Colonic mucosa (tissue), 4 donors: ENCODE data around the gene MTUS2. TPM values are rescaled to one million over a fixed set of nuclear protein-coding genes. Genes with fewer than 3 reads are reported as not detected.
"Not testable (repeated sequence)": the region's sequence is repeated elsewhere in the genome, so short reads cannot be mapped to it uniquely, and the experiment has no call there.

Source experiments
- DNase-seq: peaks from one replicate; pipeline ENCODE4 v3.0.0-alpha.2; 2020
- H3K27ac ChIP-seq: fragments of 200-600 bp; one replicate; pipeline ENCODE4 v1.8.0; 2021
- H3K27me3 ChIP-seq: fragments of 200-600 bp; one replicate; pipeline ENCODE4 v1.8.0; 2021
- H3K36me3 ChIP-seq: fragments of 200-600 bp; one replicate; pipeline ENCODE4 v1.8.0; 2021
- H3K4me1 ChIP-seq: fragments of 200-600 bp; one replicate; pipeline ENCODE4 v1.8.0; 2021; ENCODE audit warnings: mild to moderate bottlenecking
- H3K4me3 ChIP-seq: fragments of 200-600 bp; one replicate; pipeline ENCODE4 v1.8.0; 2021
- H3K9ac ChIP-seq, 2 donors: one replicate each; pipeline ENCODE4 v1.7.0; 2013; ENCODE audit warnings: control low read depth in 2 of 2, low read depth in 2 of 2, low read length in 2 of 2
- H3K9me3 ChIP-seq: fragments of 200-600 bp; one replicate; pipeline ENCODE4 v1.8.0; 2021
- intact Hi-C: fragments of 100-400 bp; cut with DNase I; formaldehyde crosslinking; loops from one replicate; pipeline ENCODE4 v1.14.1; 2022
- total RNA-seq, 2 donors: library from RNA; stranded (reverse); fragmentation: NEBNext Ultra II Directional in 1 of 2; extraction: Animal tissue kit (Norgen Biotek cat#: 25700) in 1 of 2; gene quantifications; one replicate each; pipeline ENCODE4 v1.2.1, GENCODE V29; 2021
- TF ChIP-seq, protein P1 (sequence below): fragments of 200-600 bp; IDR thresholded peaks from one replicate; pipeline ENCODE4 v1.8.0; 2022; ENCODE audit warnings: antibody characterized with exemption, mild to moderate bottlenecking
- donor health status: healthy.
- donor health status: DM: no; HTN: no; CAD: no.
- donor health status: DM: no; HTN: no; CAD: no.

Gene MTUS2
- total RNA-seq, 2 donors from 2014 or later, result 0.11 to 0.40 TPM

DNA sequence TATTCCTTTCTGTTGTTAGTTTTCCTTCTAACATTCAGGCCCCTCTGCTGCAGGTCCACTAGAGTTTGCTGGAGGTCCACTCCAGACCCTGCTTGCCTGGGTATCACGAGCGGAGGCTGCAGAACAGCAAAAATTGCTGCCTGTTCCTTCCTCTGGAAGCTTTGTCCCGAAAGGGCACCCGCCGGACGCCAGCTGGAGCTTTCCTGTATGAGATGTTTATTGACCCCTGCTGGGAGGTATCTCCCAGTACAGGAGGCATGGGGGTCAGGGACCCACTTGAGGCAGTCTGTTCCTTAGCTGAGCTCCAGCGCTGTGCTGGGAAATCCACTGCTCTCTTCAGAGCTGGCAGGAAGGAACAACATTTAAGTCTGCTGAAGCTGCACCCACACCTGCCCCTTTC, 516.2 kb downstream of the MTUS2 start:
- H3K4me3 ChIP-seq, result no peak overlapping the region
- no peaks in the 10 kb centered on the region for H3K9me3 ChIP-seq
- TF ChIP-seq, protein P1, sequence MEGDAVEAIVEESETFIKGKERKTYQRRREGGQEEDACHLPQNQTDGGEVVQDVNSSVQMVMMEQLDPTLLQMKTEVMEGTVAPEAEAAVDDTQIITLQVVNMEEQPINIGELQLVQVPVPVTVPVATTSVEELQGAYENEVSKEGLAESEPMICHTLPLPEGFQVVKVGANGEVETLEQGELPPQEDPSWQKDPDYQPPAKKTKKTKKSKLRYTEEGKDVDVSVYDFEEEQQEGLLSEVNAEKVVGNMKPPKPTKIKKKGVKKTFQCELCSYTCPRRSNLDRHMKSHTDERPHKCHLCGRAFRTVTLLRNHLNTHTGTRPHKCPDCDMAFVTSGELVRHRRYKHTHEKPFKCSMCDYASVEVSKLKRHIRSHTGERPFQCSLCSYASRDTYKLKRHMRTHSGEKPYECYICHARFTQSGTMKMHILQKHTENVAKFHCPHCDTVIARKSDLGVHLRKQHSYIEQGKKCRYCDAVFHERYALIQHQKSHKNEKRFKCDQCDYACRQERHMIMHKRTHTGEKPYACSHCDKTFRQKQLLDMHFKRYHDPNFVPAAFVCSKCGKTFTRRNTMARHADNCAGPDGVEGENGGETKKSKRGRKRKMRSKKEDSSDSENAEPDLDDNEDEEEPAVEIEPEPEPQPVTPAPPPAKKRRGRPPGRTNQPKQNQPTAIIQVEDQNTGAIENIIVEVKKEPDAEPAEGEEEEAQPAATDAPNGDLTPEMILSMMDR, result no peak
- no peaks in the 10 kb centered on the region for H3K27me3 ChIP-seq
- intact Hi-C loops, result no loop called here
- no peaks in the 10 kb centered on the region for H3K36me3 ChIP-seq
- H3K9ac ChIP-seq, result no peak overlapping the region
- no peaks in the 10 kb centered on the region for H3K4me1 ChIP-seq
- H3K27ac ChIP-seq, result no peak overlapping the region
- DNase-seq, result no peak

- Histone ChIP-seq H3K9me3 (no peaks in the 10 kb centered on the region), H3K27me3 (no peaks in the 10 kb centered on the region), H3K9ac (no peak overlapping the region), H3K36me3 (no peaks in the 10 kb centered on the region), H3K4me1 (no peaks in the 10 kb centered on the region), H3K27ac (no peak overlapping the region), H3K4me3 (no peak overlapping the region)
- TF ChIP-seq, protein P1, result no peak
- no peak for DNase-seq
- intact Hi-C loops, result no loop called here
Measured at GRCh38 chr13:29339386-29340272, 519.5 kb downstream of the MTUS2 start.

DNA sequence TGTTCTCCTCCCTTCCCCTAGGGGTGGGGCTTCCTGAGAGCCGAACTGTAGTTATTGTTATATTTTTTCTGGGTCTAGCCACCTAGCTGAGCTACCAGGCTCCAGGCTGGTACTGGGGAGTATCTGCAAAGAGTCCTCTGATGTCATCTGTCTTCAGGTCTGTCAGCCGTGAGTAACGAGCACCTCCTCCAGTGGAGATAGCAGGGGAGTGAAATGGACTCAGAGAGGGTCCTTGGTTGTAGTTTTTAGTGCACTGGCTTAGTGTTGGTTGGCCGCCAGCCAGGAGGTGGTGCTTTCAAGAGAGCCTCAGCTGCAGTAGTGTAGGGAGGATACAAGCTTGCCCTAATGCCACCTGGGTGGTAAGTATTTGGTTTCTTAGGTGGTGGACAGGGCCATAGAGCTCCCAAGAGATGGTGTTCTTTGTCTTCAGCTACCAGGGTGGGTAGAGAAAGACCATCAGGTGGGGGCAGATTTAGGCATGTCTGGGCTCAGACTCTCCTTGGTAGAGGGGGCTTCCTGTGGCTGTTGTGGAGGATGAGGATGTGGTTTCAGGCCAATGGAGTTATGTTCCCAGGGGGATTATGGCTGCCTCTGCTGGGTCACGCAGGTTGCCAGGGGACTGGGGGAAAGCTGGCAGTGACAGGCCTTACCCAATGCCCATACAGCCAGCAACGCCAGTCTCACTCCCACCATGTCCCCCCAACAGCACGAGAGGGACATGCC, 525.9 kb downstream of the MTUS2 start:
- H3K27me3 ChIP-seq, intact Hi-C loops, H3K9me3 ChIP-seq, H3K9ac ChIP-seq, H3K4me1 ChIP-seq, DNase-seq, H3K27ac ChIP-seq, H3K4me3 ChIP-seq, H3K36me3 ChIP-seq: not testable (repeated sequence)

GRCh38 chr13:29355029-29355428, 534.9 kb downstream of the MTUS2 start:
- no peaks in the 10 kb centered on the region for H3K9me3 ChIP-seq
- H3K27me3 ChIP-seq, result no peaks in the 10 kb centered on the region
- H3K9ac ChIP-seq, result no peak overlapping the region
- no peak overlapping the region for H3K4me3 ChIP-seq
- no peak overlapping the region for H3K27ac ChIP-seq
- no peaks in the 10 kb centered on the region for H3K4me1 ChIP-seq
- DNase-seq, result no peak
- intact Hi-C loops, result no loop called here
- TF ChIP-seq, protein P1, result no peak
- H3K36me3 ChIP-seq, result no peaks in the 10 kb centered on the region

DNA sequence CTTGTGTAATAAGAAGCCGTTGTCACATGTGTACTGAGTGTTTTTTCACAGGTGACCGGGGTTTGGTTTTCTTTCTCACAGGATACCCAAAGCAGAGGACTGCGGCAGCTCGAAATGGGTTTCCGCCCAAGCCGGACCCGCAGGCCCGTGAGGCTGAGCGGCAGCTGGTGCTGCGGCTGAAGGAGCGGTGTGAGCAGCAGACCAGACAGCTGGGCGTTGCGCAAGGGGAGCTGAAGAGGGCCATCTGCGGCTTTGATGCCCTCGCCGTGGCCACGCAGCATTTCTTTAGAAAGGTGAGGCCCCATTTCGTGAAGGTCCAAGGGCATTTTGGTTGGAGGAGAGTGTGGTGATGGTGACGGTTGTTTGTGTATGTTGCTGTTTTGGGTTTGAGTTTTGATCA, 539.0 kb downstream of the MTUS2 start:
- no peak overlapping the region for H3K27ac ChIP-seq
- H3K4me1 ChIP-seq, result no peaks in the 10 kb centered on the region
- no peaks in the 10 kb centered on the region for H3K36me3 ChIP-seq
- no peaks in the 10 kb centered on the region for H3K9me3 ChIP-seq
- no peak overlapping the region for H3K4me3 ChIP-seq
- no peak for DNase-seq
- TF ChIP-seq, protein P1, result no peak
- no peak overlapping the region for H3K9ac ChIP-seq
- no peaks in the 10 kb centered on the region for H3K27me3 ChIP-seq
- intact Hi-C loops, result no loop called here

- H3K27me3 ChIP-seq, result no peaks in the 10 kb centered on the region
- H3K27ac ChIP-seq, result no peak overlapping the region
- TF ChIP-seq, protein P1, result no peak
- no peaks in the 10 kb centered on the region for H3K36me3 ChIP-seq
- no peak overlapping the region for H3K4me3 ChIP-seq
- DNase-seq, result no peak
- H3K9ac ChIP-seq, result no peak overlapping the region
- no peaks in the 10 kb centered on the region for H3K4me1 ChIP-seq
- intact Hi-C loops, result no loop called here
- no peaks in the 10 kb centered on the region for H3K9me3 ChIP-seq
Measured at GRCh38 chr13:29361716-29362115, 541.6 kb downstream of the MTUS2 start.
